Fibroblast of pulmonary artery (primary cell): ENCODE results near the gene SLC28A3.
A peak's percentile ranks its signal among the peaks of the same experiment; 100 is the strongest.

ENCODE experiments used
- DNase-seq: peaks from one replicate; pipeline ENCODE4 v3.0.0-alpha.2; 2010; ENCODE audit warnings: low read depth
- H3K4me3 ChIP-seq: replicated peaks from 2 replicates; pipeline ENCODE4 v1.5.1; 2011; ENCODE audit warnings: low read depth, mild to moderate bottlenecking, control low read depth, low read length, moderate library complexity
- CTCF ChIP-seq: IDR thresholded peaks from 2 replicates; pipeline ENCODE4 v1.5.1; 2011; ENCODE audit warnings: mild to moderate bottlenecking, control low read depth, low read length, inconsistent platforms; ENCODE audit errors: missing control alignments

The SLC28A3 gene

GRCh38 chr9:84293001-84293798, 47.4 kb downstream of the SLC28A3 start:
- no peak for DNase-seq
- no peak for TF ChIP-seq CTCF
- H3K4me3 ChIP-seq = no peak overlapping the region

GRCh38 chr9:84285381-84285780, 55.2 kb downstream of the SLC28A3 start:
- TF ChIP-seq CTCF = no peak
- DNase-seq = no peak
- H3K4me3 ChIP-seq = no peak overlapping the region

- TF ChIP-seq CTCF = no peak
- H3K4me3 ChIP-seq = no peak overlapping the region
- DNase-seq = no peak
Observed at GRCh38 chr9:84283946-84284345, 56.6 kb downstream of the SLC28A3 start.

GRCh38 chr9:84278130-84278529, 62.4 kb downstream of the SLC28A3 start:
- DNase-seq = peak; percentile 36
- no peak for TF ChIP-seq CTCF
- no peak overlapping the region for H3K4me3 ChIP-seq

GRCh38 chr9:84277646-84278045, 62.9 kb downstream of the SLC28A3 start:
- no peak for DNase-seq
- TF ChIP-seq CTCF = no peak

GRCh38 chr9:84276741-84277140, 63.8 kb downstream of the SLC28A3 start:
- no peak for DNase-seq
- no peak for TF ChIP-seq CTCF

More at GRCh38 chr9:84277646-84278045, 62.9 kb downstream of the SLC28A3 start:
- no peak overlapping the region for H3K4me3 ChIP-seq

More at GRCh38 chr9:84276741-84277140, 63.8 kb downstream of the SLC28A3 start:
- no peak overlapping the region for H3K4me3 ChIP-seq
